ENCODE data around the gene MUC6. TPM values are rescaled to one million over a fixed set of nuclear protein-coding genes. Genes with fewer than 3 reads are reported as not detected.

The MUC6 gene
- total RNA-seq, 2 experiments from 2014 or later: not detected

GRCh38 chr11:1052133-1053011 lies 15.9 kb upstream of the MUC6 start:
- ChIA-PET CTCF (interaction anchor here (0.9 to 3.0 kb wide), 8 partner anchors 11 to 209 kb away, joined by 3 to 25 read pairs (median 4); partner anchors contain the start of genes CHID1, MUC2 and TSPAN4), POLR2A (no interaction called here)

- ChIA-PET POLR2A (no interaction called here), CTCF (interaction anchor here (0.6 to 3.0 kb wide), 12 partner anchors 10 to 220 kb away, joined by 3 to 25 read pairs (median 3); partner anchors contain the start of genes AP2A2, CHID1, MUC2 and TSPAN4)
Observed at GRCh38 chr11:1051356-1052132, 15.0 kb upstream of the MUC6 start.

DNA sequence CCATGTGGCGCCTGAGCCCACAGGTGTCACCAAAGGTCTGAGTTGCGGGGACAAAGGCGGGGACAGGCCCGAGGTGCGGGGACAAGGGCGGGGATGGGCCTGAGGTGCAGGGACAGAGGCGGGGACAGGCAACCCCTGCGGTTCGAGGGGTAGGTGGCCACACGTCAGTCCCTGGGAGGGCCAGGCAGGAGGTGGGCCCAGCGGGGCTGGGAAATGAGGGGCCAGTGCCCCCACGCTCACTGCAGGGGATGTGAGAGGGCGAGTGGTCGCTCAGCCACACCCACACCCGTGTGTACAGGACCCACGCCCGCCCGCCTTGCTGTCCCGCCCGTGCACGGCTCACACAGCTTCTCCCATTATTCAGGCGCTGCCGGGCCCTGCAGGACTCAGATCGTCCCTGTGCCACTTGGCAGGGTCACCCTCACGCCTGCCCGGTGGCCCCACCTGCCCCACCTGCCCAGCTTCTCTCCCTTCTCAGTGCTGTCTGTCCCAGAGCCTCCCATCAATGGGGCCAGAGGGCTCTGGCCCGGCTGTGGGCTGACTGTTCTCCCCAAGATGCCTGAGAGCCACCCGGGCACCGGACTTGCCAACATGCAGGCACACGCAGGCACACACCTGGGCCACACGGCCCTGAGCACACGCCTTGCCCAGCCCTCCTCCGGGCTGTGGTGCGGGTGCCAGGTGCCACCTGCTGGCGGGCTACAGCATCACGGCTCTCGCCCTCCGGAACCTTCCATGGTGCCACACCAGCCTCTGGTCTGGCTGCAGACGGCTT lies 14.2 kb upstream of the MUC6 start:
- CTCF ChIA-PET: interaction anchor here (0.5 to 3.0 kb wide), 13 partner anchors 9 to 220 kb away, joined by 3 to 25 read pairs (median 3); partner anchors contain the start of genes AP2A2, MUC2 and TSPAN4
- POLR2A ChIA-PET: no interaction called here

DNA sequence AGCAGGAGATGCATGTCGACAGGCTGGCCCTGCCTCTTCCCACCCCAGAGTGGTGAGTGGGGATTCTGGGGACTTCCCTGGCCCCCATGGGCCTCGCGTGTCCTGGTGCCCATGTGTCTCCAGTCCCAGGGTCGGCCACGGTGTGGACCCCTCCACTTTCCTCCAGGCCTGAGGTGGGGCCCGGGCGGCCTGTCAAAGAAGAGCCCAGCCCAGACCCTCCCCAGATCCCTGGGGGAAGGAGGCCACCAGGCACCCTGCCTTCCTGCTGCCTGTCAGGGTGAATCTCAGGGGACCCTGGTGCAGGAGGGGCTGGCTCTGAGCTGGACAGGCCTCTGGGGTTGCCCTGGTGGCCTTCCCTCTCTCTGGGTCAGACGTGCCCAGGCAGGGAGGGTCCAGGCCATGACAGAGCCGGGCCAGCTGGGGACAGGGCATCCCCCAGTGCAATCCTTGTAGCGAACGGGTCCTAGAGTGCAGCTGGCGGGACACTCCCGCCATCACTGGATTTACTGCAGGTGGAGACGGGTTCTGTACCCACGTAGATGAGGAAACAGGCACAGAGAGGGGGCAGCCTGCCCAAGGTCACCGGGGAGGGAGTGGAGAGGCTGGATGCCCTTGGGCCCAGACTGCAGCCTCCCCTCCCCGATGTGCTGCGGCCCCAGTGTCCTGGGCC lies 13.5 kb upstream of the MUC6 start:
- ChIA-PET CTCF (interaction anchor here (0.5 to 3.0 kb wide), 7 partner anchors 9 to 219 kb away, joined by 3 to 25 read pairs (median 3); partner anchors contain the start of gene TSPAN4), POLR2A (no interaction called here)

DNA sequence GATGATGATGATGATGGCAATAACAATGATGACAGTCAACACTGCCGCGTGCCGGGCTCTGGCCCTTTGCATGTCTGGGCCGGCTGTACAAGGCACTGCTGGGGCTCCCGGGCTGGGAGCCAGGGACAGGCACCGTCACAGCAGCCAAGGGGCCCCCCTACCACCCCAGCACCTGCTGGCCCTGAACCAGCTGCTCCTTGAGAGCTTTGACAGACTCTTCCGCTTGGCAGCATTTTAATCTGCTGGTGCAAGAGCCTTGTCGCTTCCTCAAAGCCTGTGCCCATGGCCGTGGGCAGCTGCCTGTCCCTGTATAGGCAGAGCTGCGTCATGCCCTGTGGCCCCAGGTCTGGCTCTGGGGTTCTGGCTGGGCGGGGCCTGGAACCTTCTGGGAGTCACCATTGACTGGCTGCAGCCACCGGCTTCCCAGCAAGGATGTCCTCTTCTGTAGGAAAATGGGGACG lies 12.9 kb upstream of the MUC6 start:
- CTCF ChIA-PET: interaction anchor here (3.0 kb wide), 1 partner anchor 201 kb away, joined by 25 read pairs; no protein-coding TSS in a partner anchor
- POLR2A ChIA-PET: no interaction called here

DNA sequence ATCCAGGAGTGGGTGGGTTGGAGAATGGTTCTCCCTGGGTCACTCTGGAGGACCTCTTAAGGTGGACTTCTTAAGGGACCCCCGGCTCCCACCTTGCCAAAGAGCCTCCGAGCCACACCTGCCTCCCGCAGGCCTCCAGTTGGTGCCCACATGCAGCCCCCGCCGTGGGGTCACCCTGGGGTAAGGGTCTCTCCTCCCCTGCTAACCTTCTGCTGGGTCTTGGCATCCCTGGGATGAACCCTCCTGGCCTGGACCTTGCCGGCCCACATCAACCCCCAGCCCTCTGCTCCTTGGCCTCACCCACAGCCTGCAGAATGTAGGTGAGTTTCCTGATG lies 12.5 kb upstream of the MUC6 start:
- POLR2A ChIA-PET: no interaction called here
- CTCF ChIA-PET: interaction anchor here (3.0 kb wide), 1 partner anchor 201 kb away, joined by 25 read pairs; no protein-coding TSS in a partner anchor

- CTCF ChIA-PET: interaction anchor here (1.6 kb wide), 1 partner anchor 200 kb away, joined by 5 read pairs; no protein-coding TSS in a partner anchor
- POLR2A ChIA-PET: no interaction called here
Observed at GRCh38 chr11:1048375-1049070, 12.0 kb upstream of the MUC6 start.

- ChIA-PET POLR2A (no interaction called here), CTCF (interaction anchor here (1.6 kb wide), 1 partner anchor 199 kb away, joined by 5 read pairs; no protein-coding TSS in a partner anchor)
Observed at GRCh38 chr11:1047595-1048156, 11.2 kb upstream of the MUC6 start.

DNA sequence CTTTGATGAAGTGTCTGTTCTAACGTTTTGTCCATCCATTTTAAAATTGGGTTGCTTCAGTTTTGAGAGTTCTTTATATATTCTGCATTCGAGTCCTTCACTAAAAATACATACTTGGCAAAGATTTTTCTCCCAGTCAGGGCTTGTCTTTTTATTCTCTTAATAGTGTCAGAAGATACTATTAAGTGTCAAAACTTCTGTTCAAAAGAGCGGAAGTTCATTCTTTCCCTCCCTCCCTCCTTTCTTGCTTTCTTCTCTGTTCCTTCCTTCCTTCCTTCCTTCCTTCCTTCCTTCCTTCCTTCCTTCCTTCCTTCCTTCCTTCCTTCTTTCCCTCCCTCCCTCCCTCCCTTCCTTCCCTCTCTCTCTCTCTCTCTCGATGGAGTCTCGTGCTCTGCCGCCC lies 7.6 kb upstream of the MUC6 start:
- POLR2A ChIA-PET: no interaction called here
- CTCF ChIA-PET: no interaction called here

GRCh38 chr11:1043563-1044096 lies 7.1 kb upstream of the MUC6 start:
- ChIA-PET POLR2A (no interaction called here), CTCF (no interaction called here)

DNA sequence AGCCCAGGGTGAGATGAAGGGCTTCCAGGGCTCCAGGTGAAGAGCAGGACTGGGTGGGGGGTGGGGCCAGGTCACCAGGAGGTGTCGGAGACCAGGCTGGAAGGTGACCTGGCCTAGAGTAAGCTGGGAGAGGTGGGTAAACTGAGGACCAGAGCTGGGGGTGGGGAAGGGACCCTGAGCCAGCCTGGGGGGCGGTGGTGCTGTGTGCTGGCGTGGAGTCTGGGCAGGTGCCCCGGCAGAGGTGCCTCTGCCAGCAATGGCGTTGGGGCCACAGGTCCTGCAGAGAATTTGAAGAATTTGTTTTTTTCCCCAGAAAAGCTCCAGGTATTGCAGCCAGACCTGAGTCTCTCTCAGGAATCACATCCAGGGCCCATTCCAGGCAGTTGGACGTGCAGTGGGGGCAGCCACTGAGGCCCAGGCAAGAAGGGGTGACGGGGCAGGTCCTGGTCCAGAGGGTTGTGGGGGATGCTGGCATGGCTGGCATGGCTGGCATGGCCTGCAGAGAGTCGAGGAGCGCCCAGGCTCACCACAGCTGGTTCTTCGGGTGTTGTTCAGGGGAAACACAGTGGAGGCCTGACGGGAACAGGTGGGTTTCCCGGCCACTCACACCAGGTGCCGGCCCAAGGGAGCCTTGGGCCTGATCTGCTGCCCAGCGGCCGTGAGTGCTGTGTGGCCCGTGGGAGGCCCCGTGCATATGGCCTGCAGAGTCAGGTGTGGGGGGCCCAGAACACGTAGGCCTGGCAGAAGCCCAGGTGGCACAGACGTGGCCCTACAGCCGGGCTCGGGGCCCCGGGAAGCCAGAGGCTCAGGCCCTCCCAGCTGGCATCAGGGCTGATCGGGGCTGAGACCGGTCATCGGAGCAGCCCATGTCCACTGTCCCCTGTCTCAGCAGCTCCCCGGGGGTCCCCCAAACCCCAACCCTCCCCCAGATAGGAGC lies 6.4 kb upstream of the MUC6 start:
- CTCF ChIA-PET: interaction anchor here (1.0 to 3.1 kb wide), 2 partner anchors 8 to 195 kb away, joined by 4 to 8 read pairs; no protein-coding TSS in a partner anchor
- POLR2A ChIA-PET: no interaction called here

DNA sequence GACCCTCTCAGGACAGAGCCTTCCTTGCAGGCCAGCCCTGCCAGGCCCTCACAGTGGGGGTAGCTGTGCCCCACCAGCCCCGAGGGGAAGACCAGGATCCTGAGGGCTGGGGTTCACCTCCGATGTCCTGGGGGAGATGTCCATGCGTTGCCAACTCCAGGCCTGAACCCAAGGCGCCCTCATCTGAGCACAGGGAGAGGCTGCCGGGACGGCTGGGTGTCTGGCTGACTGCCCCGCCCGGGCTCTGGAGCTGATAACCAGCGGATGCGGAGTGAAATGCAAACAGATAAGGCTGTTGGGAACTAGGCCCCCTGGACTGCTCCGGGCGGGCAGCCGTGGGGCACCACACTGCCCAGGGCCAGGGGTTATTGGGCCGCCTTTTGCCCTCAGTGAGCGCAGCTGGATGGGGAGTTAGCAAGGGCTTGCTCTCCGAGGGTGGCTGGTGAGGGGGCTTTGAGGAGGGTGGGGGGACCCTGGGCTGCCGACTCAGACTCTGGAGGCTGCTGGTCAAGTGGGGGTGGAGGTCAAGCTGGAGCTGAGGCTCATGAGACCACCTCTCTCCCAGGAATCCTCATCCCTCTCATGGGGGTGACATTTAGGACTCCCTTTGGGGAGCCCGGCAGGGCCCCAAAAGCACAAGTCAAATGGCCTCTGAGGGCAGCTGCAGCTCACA lies 5.6 kb upstream of the MUC6 start:
- ChIA-PET CTCF (interaction anchor here (1.0 to 3.1 kb wide), 2 partner anchors 9 to 194 kb away, joined by 4 to 8 read pairs; no protein-coding TSS in a partner anchor), POLR2A (no interaction called here)

- ChIA-PET CTCF (interaction anchor here (1.0 to 3.1 kb wide), 2 partner anchors 10 to 194 kb away, joined by 4 to 8 read pairs; no protein-coding TSS in a partner anchor), POLR2A (no interaction called here)
Observed at GRCh38 chr11:1041471-1041870, 5.0 kb upstream of the MUC6 start.

DNA sequence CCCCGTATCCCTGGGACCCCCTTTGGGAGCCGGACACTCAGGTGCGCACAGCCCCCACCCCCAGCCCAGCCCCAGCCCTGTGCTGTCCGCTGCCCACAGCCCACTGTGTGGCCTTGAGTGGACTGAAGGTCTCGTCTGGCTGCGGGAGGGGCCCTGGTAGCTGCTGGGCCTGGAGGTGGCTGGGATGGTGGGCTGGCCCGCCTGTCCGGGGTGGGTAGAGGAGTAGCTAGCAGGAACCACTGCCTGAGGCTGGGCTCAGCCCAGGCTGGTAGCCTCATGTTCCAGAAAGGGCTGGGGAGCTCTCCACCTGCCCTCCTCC lies 4.6 kb upstream of the MUC6 start:
- ChIA-PET POLR2A (no interaction called here), CTCF (interaction anchor here (3.1 kb wide), 1 partner anchor 10 kb away, joined by 8 read pairs; no protein-coding TSS in a partner anchor)

DNA sequence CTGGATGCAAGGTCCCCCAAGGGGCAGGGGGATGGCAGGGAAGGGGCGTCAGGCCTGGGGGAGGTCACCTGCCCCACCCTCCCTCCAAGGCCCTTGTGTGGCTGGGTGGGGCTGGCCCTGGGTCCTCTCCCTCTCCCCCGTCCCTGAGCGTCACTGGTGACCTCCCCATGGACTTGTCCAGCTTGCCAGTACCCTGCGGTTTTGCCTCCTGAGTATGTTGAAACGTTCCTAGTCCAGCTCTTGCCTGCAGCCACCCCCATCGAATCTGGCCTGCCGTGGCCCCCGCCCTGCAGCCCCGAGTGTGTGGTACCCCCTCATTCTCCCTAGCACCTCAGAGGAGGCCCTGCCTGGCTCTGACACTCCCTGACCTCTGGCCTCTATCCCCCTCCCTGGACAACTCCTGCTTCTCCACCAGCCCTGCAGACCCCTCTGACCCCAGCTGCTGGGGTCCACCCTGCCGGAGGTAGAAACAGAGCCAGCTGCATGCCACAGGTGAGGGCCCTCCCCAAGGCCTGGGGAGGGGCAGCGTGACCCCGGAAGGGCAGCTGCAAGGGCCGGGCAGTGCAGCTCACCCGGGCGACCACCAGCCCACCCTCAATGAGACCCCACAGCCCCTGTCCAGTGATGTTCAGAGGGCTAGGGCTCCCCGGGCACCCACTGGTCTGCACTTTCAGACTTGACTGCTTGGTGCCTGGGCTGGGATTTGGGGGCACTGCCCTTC lies 4.1 kb upstream of the MUC6 start:
- ChIA-PET POLR2A (no interaction called here), CTCF (interaction anchor here (3.1 kb wide), 1 partner anchor 11 kb away, joined by 8 read pairs; no protein-coding TSS in a partner anchor)

Data from activated CD8-positive, alpha-beta memory T cell treated with anti-CD3 and anti-CD28 coated beads for 36 hours (primary cell).